WTC11 (cell line): Measurements from ENCODE around the gene EFHB.

Experiments
- ATF3 ChIP-seq: sonication (generic); formaldehyde crosslinking; conservative IDR thresholded peaks from 2 replicates; pipeline ENCODE4 v1.8.1; 2022; ENCODE audit warnings: mild to moderate bottlenecking, missing genetic modification reagents
- CTCF ChIP-seq: fragments of 200-600 bp; IDR thresholded peaks from 2 replicates; pipeline ENCODE4 v1.8.0; 2022; ENCODE audit warnings: antibody characterized with exemption
- GTF2I ChIP-seq: fragments of 250-450 bp; sonication (Bioruptor Pico); conservative IDR thresholded peaks from 2 replicates; pipeline ENCODE4 v1.4.0; 2021; ENCODE audit warnings: mild to moderate bottlenecking
- MAX ChIP-seq: sonication (generic); formaldehyde crosslinking; IDR thresholded peaks from 2 replicates; pipeline ENCODE4 v1.8.0; 2022; ENCODE audit warnings: mild to moderate bottlenecking, missing genetic modification reagents
- USF2 ChIP-seq: sonication (generic); formaldehyde crosslinking; IDR thresholded peaks from 2 replicates; pipeline ENCODE4 v1.8.1; 2023; ENCODE audit warnings: mild to moderate bottlenecking, missing genetic modification reagents, moderate library complexity

- no peak for TF ChIP-seq USF2 (CRISPR knock-in tag)
- no peak for TF ChIP-seq CTCF
- TF ChIP-seq GTF2I = no peak
- TF ChIP-seq MAX (CRISPR knock-in tag) = no peak
- TF ChIP-seq ATF3 (CRISPR knock-in tag) = no peak
These were observed 33.8 kb upstream of the EFHB start for GRCh38 chr3:19967812-19968211.
